Dedifferentiated amniotic fluid mesenchymal stem cell (primary cell): ENCODE measurements around the gene FMN1.

ENCODE experiments used
- DNase-seq: peaks from one replicate; pipeline ENCODE4 v3.0.0-alpha.2; 2016; ENCODE audit errors: extremely low spot score

The FMN1 gene

GRCh38 chr15:33125894-33126537 lies 68.5 kb downstream of the FMN1 start:
- no peak for DNase-seq

- DNase-seq, result peak; percentile 68
Measured at GRCh38 chr15:33124811-33125210, 69.7 kb downstream of the FMN1 start.

- no peak for DNase-seq
Measured at GRCh38 chr15:33124279-33124678, 70.2 kb downstream of the FMN1 start.

GRCh38 chr15:33119865-33120264 lies 74.6 kb downstream of the FMN1 start:
- DNase-seq, result no peak

- DNase-seq, result no peak
Measured at GRCh38 chr15:33119273-33119672, 75.2 kb downstream of the FMN1 start.

GRCh38 chr15:33116198-33116597 lies 78.3 kb downstream of the FMN1 start:
- DNase-seq, result no peak

GRCh38 chr15:33115191-33115861 lies 79.2 kb downstream of the FMN1 start:
- no peak for DNase-seq

GRCh38 chr15:33114374-33114717 lies 80.2 kb downstream of the FMN1 start:
- no peak for DNase-seq

GRCh38 chr15:33113666-33114373 lies 80.7 kb downstream of the FMN1 start:
- DNase-seq, result no peak

GRCh38 chr15:33112541-33113105 lies 81.9 kb downstream of the FMN1 start:
- DNase-seq, result no peak

- DNase-seq, result peak; percentile 40
Measured at GRCh38 chr15:33111041-33111451, 83.5 kb downstream of the FMN1 start.

- no peak for DNase-seq
Measured at GRCh38 chr15:33109345-33109744, 85.2 kb downstream of the FMN1 start.

- no peak for DNase-seq
Measured at GRCh38 chr15:33108518-33108917, 86.0 kb downstream of the FMN1 start.

- no peak for DNase-seq
Measured at GRCh38 chr15:33107950-33108349, 86.6 kb downstream of the FMN1 start.

- DNase-seq, result peak; percentile 61
Measured at GRCh38 chr15:33104212-33104611, 90.3 kb downstream of the FMN1 start.

- DNase-seq, result no peak
Measured at GRCh38 chr15:33101036-33101435, 93.5 kb downstream of the FMN1 start.

GRCh38 chr15:33100314-33100713 lies 94.2 kb downstream of the FMN1 start:
- no peak for DNase-seq

GRCh38 chr15:33099739-33100138 lies 94.8 kb downstream of the FMN1 start:
- DNase-seq, result no peak

GRCh38 chr15:33099213-33099612 lies 95.3 kb downstream of the FMN1 start:
- no peak for DNase-seq

GRCh38 chr15:33098094-33099058 lies 96.1 kb downstream of the FMN1 start:
- DNase-seq, result peak; percentile 55

- DNase-seq, result no peak
Measured at GRCh38 chr15:33096134-33096533, 98.4 kb downstream of the FMN1 start.

GRCh38 chr15:33095641-33096040 lies 98.9 kb downstream of the FMN1 start:
- no peak for DNase-seq
